ENCODE data around the gene ZDHHC4. TPM values are rescaled to one million over a fixed set of nuclear protein-coding genes. Genes with fewer than 3 reads are reported as not detected.

Gene ZDHHC4
- total and polyA plus RNA-seq, 2 of the 8 experiments (the other 6 are each of a cell fraction or from before 2014, with no cell fraction given), result 50.2 to 171 TPM

GRCh38 chr7:6562106-6562505, 15.1 kb upstream of the ZDHHC4 start:
- Histone ChIP-seq H2BK120ac (replicated peaks; ENCODE audit: low read depth, low read length) (no peak overlapping the region), H3K23ac (ENCODE audit: insufficient read length) (no peak overlapping the region), H3K18ac (ENCODE audit: extremely low read depth, low read length) (no peak overlapping the region), H2AFZ (ENCODE audit: low read length) (no peak overlapping the region), H3K36me3 (ENCODE audit: control insufficient read depth in 2 of 4, insufficient read depth in 4 of 4, low read length in 3 of 4) (no peaks in the 10 kb centered on the region), H2BK5ac (ENCODE audit: low read depth, low read length) (no peak overlapping the region), H3K27me3 (replicated peaks in 1 of 4; ENCODE audit: control insufficient read depth in 3 of 4, extremely low read depth in 1 of 4, insufficient read depth in 3 of 4, low read length in 3 of 4) (no peaks in the 10 kb centered on the region; a peak in 1 of 7 replicates), H2AK5ac (ENCODE audit: low read depth, low read length) (no peak overlapping the region), H3K23me2 (ENCODE audit: low read depth, low read length) (no peaks in the 10 kb centered on the region; the same call in 1 of the 2 replicates), H2BK20ac (ENCODE audit: low read length) (no peak overlapping the region), H3K4me2 (ENCODE audit: insufficient read depth in 1 of 2, low read depth in 2 of 2, low read length in 2 of 2) (no peak overlapping the region), H3K79me2 (ENCODE audit: control insufficient read depth in 1 of 2, insufficient read depth in 2 of 2, low read length in 2 of 2) (no peaks in the 10 kb centered on the region), H4K20me1 (replicated peaks in 1 of 2; ENCODE audit: control insufficient read depth in 1 of 2, insufficient read depth in 2 of 2, low read length in 2 of 2) (no peaks in the 10 kb centered on the region), H3K79me1 (ENCODE audit: low read depth, low read length) (no peaks in the 10 kb centered on the region), H3K14ac (ENCODE audit: insufficient read length) (no peak overlapping the region), H3K4ac (replicated peaks; ENCODE audit: insufficient read length, low read depth, low read length) (no peak overlapping the region), H4K5ac (ENCODE audit: insufficient read length, low read depth, low read length) (no peak overlapping the region), H4K91ac (replicated peaks; ENCODE audit: insufficient read length, low read length) (no peak overlapping the region), H3K4me3 (ENCODE audit: extremely low read depth in 1 of 4, insufficient read depth in 2 of 4, low read depth in 3 of 4, low read length in 4 of 4) (no peak overlapping the region), H4K8ac (ENCODE audit: extremely low read depth, insufficient read depth, low read length) (no peak overlapping the region), H3K56ac (replicated peaks; ENCODE audit: insufficient read length, low read depth, low read length) (no peak overlapping the region), H3K27ac (ENCODE audit: low read depth, low read length) (no peak overlapping the region), H3K9ac (replicated peaks in 1 of 4; ENCODE audit: extremely low read depth in 1 of 4, low read depth in 3 of 4, low read length in 3 of 4) (no peak overlapping the region), H3K9me3 (ENCODE audit: insufficient read depth in 2 of 2, low read depth in 1 of 2, low read length in 1 of 2) (no peaks in the 10 kb centered on the region), H3K4me1 (replicated peaks in 1 of 4; ENCODE audit: control insufficient read depth in 3 of 4, insufficient read depth in 4 of 4, low read length in 3 of 4) (peaks cover 0 to 3% (median 1%) of the 10 kb centered on the region in 4 experiments; a peak in 3 of 7 replicates), H2BK15ac (ENCODE audit: low read length) (no peak overlapping the region), H2BK12ac (ENCODE audit: low read depth, low read length) (no peak overlapping the region)
- ChIA-PET POLR2A (ENCODE audit: partially characterized antibody) (no interaction called here), CTCF (ENCODE audit: partially characterized antibody) (interaction anchor here (0.6 to 5.1 kb wide), 5 partner anchors 12 to 60 kb away, joined by 3 to 54 read pairs (median 3); no protein-coding TSS in a partner anchor)
- no peak for TF ChIP-seq PHF8 (conservative IDR thresholded peaks at IDR 0.05; ENCODE audit: low read depth, low read length)
- TF ChIP-seq RXRA (IDR thresholded peaks at IDR 0.05; ENCODE audit: insufficient read depth, low read depth, low read length), result no peak
- no peak for TF ChIP-seq TBP (IDR thresholded peaks at IDR 0.05; ENCODE audit: low read depth, low read length)
- no peak for TF ChIP-seq E2F6 (IDR thresholded peaks at IDR 0.05)
- TF ChIP-seq GTF2F1 (IDR thresholded peaks at IDR 0.05; ENCODE audit: borderline replicate concordance, low read depth, low read length), result no peak
- TF ChIP-seq RBBP5 (IDR thresholded peaks at IDR 0.05; ENCODE audit: borderline replicate concordance, low read depth, low read length), result no peak
- TF ChIP-seq MAFK (IDR thresholded peaks at IDR 0.05; ENCODE audit: low read depth, low read length), result no peak
- no peak for TF ChIP-seq ASH2L (IDR thresholded peaks at IDR 0.05; ENCODE audit: low read length)
- no peak for TF ChIP-seq HDAC6 (IDR thresholded peaks at IDR 0.05; ENCODE audit: low read depth, low read length)
- no peak for TF ChIP-seq NANOG (IDR thresholded peaks at IDR 0.05; ENCODE audit: insufficient read depth, low read depth, low read length, poor library complexity, severe bottlenecking)
- DNase-seq (ENCODE audit: low read depth in 1 of 2, low spot score in 2 of 2) (no peak), FAIRE-seq (no peak)
- WGBS, 2 experiments (ENCODE audit: extremely low coverage in 1 of 2, insufficient coverage in 1 of 2, insufficient read length in 1 of 2, insufficient replicate concordance in 2 of 2, low coverage in 1 of 2, low lambda C conversion rate in 2 of 2, missing lambda C conversion rate in 1 of 2), result 89% methylated on average over 1 of the region's 1 CpG; no CpG with 5 or more reads in 1 of the 2 experiments

Data from H1 (cell line).